HG02759 (cell line): ENCODE data around the gene SYP.

Experiments used
- ATAC-seq: cut with Tn5 transposase; IDR thresholded peaks from one replicate; pipeline ENCODE4 v1.9.1; 2021; ENCODE audit warnings: mild to moderate bottlenecking, moderate library complexity; ENCODE audit not compliant: unreplicated experiment

Gene SYP

GRCh38 chrX:49199906-49200771, at the start of gene SYP:
SYP (minus strand) TSS chrX:49200193; CDS start chrX:49200186, 7 bp downstream.
- ATAC-seq: peak; percentile 98

- ATAC-seq: no peak
These were observed 49.6 kb upstream of the SYP start for GRCh38 chrX:49249616-49250015.

GRCh38 chrX:49249071-49249470, 49.1 kb upstream of the SYP start:
- no peak for ATAC-seq

GRCh38 chrX:49247916-49248811, 48.2 kb upstream of the SYP start:
- no peak for ATAC-seq

GRCh38 chrX:49247346-49247745, 47.4 kb upstream of the SYP start:
- ATAC-seq: no peak

GRCh38 chrX:49246541-49246940, 46.5 kb upstream of the SYP start:
- no peak for ATAC-seq

- ATAC-seq: no peak
These were observed 44.2 kb upstream of the SYP start for GRCh38 chrX:49244207-49244606.

GRCh38 chrX:49243166-49243565, 43.2 kb upstream of the SYP start:
- ATAC-seq: no peak

- no peak for ATAC-seq
These were observed 42.6 kb upstream of the SYP start for GRCh38 chrX:49242545-49243066.

GRCh38 chrX:49238735-49239134, 38.7 kb upstream of the SYP start:
- no peak for ATAC-seq

- no peak for ATAC-seq
These were observed 37.1 kb upstream of the SYP start for GRCh38 chrX:49237060-49237459.

- no peak for ATAC-seq
These were observed 34.0 kb upstream of the SYP start for GRCh38 chrX:49233887-49234555.

- ATAC-seq: no peak
These were observed 33.2 kb upstream of the SYP start, which contains the start of gene CACNA1F for GRCh38 chrX:49233176-49233575. CACNA1F (minus strand) TSS chrX:49233340; CDS start chrX:49233309, 31 bp downstream.

- ATAC-seq: no peak
These were observed 32.5 kb upstream of the SYP start for GRCh38 chrX:49232525-49232924.

GRCh38 chrX:49231333-49232000, 31.5 kb upstream of the SYP start:
- ATAC-seq: no peak

GRCh38 chrX:49230500-49231232, 30.7 kb upstream of the SYP start:
- peak; percentile 72 for ATAC-seq

- no peak for ATAC-seq
These were observed 28.2 kb upstream of the SYP start for GRCh38 chrX:49228185-49228584.

GRCh38 chrX:49227726-49228125, 27.7 kb upstream of the SYP start:
- no peak for ATAC-seq

- ATAC-seq: no peak
These were observed 27.0 kb upstream of the SYP start for GRCh38 chrX:49226946-49227345.

GRCh38 chrX:49225858-49226257, 25.9 kb upstream of the SYP start:
- no peak for ATAC-seq
